Transverse colon (tissue), 4 donors: ENCODE results near the gene UQCR11. TPM values are rescaled to one million over a fixed set of nuclear protein-coding genes. Genes with fewer than 3 reads are reported as not detected.

Source experiments
- DNase-seq: peaks from one replicate; pipeline ENCODE4 v3.0.0-alpha.2; 2019
- H3K27ac ChIP-seq, 4 donors: fragments of 200-600 bp; sonication (generic); 2 replicates each; pipeline ENCODE4 v1.5.1; 2016 to 2018; ENCODE audit warnings: inconsistent platforms in 4 of 4
- H3K27me3 ChIP-seq: fragments of 200-600 bp; sonication (generic); 2 replicates; pipeline ENCODE4 v1.5.1; 2017; ENCODE audit warnings: inconsistent platforms
- H3K36me3 ChIP-seq, 4 donors: fragments of 200-600 bp; sonication (generic); 2 replicates each; pipeline ENCODE4 v1.5.1; 2017 to 2019; ENCODE audit warnings: inconsistent platforms in 4 of 4
- H3K4me1 ChIP-seq, 4 donors: fragments of 200-600 bp; sonication (generic); 2 replicates each; pipeline ENCODE4 v1.5.1; 2017 to 2020; ENCODE audit warnings: inconsistent platforms in 4 of 4
- H3K4me3 ChIP-seq, 4 donors: fragments of 200-600 bp; sonication (generic); 1 replicate in 1 of 4; 2 replicates in 3 of 4; pipeline versions ENCODE4 v1.5.1 to v1.6.1; 2017 to 2019; ENCODE audit warnings: inconsistent platforms in 4 of 4
- H3K9me3 ChIP-seq, 2 donors: fragments of 200-600 bp; sonication (generic); 2 replicates each; pipeline ENCODE4 v1.5.1; 2017 to 2019; ENCODE audit warnings: inconsistent platforms in 2 of 2
- EP300 ChIP-seq: sonication (generic); formaldehyde crosslinking; IDR thresholded peaks from one replicate; pipeline ENCODE4 v1.6.1; 2017; ENCODE audit warnings: antibody characterized with exemption, low read depth
- POLR2A ChIP-seq: fragments of 450-650 bp; IDR thresholded peaks from one replicate; pipeline ENCODE4 v1.6.1; 2016; ENCODE audit warnings: antibody characterized with exemption, mild to moderate bottlenecking, moderate library complexity
- POLR2AphosphoS5 ChIP-seq, 3 donors: sonication (generic); formaldehyde crosslinking; IDR thresholded peaks; one replicate each; pipeline ENCODE4 v1.6.1; 2016; ENCODE audit warnings: antibody characterized with exemption in 3 of 3
- WGBS, 2 donors: methylation state at CpG; one replicate each; pipeline ENCODE4 v1.1.5; 2018; ENCODE audit warnings: low coverage in 1 of 2; 5-methylcytosine and 5-hydroxymethylcytosine counted together
- in situ Hi-C, 4 donors: fragments of 200-750 bp; cut with MboI; loops; one replicate each; pipeline versions ENCODE4 v1.15.0 to v1.15.1; 2017; ENCODE audit warnings: low sequenced_read_pairs in 3 of 4, low pct_ligation_motif_present in 1 of 4, low pct_unique_long_range_greater_than_20kb in 1 of 4
- intact Hi-C: fragments of 100-400 bp; cut with DNase I; formaldehyde crosslinking; loops from one replicate; pipeline ENCODE4 v1.15.1; 2023; ENCODE audit warnings: low total_unique reads
- total RNA-seq, 4 donors: library from RNA; depleted of rRNA; stranded (reverse); fragments of >200 nt; gene quantifications; one replicate each; pipeline ENCODE4 v1.1.0, GENCODE V29; 2016
- TF ChIP-seq, protein P1 (sequence below), 5 experiments: fragments of 200-600 bp in 3 of 5; fragments of 450-650 bp in 2 of 5; sonication (generic) in 3 of 5; IDR thresholded peaks; 1 replicate in 2 of 5; 2 replicates in 3 of 5; pipeline ENCODE4 v1.5.1; 2016 to 2017; ENCODE audit warnings: antibody characterized with exemption in 5 of 5, inconsistent platforms in 3 of 5, mild to moderate bottlenecking in 2 of 5, moderate library complexity in 1 of 5

UQCR11 gene
- total RNA-seq, 4 donors from 2014 or later: 19.9 to 120 (median 60.8) TPM

DNA sequence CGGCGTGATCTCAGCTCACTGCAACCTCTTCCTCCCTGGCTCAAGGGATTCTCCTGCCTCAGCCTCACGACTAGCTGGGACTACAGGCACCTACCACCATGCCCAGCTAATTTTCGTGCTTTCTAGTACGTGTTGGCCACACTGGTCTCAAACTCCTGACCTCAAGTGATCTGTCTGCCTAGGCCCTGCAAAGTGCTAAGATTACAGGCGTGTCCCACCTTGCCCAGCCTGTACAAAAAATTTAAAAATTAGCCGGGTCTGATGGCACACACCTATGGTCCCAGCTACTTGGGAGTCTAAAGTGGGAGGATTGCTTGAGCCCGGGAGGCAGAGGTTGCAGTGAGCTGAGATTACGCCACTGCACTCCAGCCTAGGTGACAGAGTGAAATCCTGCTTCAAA, 32.5 kb downstream of the UQCR11 start:
- 76 to 77% methylated on average over 5 to 9 of the region's 9 CpGs for WGBS, 2 donors

GRCh38 chr19:1571358-1571757, 33.9 kb downstream of the UQCR11 start:
- H3K4me3 ChIP-seq: no peak overlapping the region
- TF ChIP-seq POLR2A: no peak
- TF ChIP-seq POLR2AphosphoS5 (IDR thresholded peaks at IDR 0.05): no peak
- TF ChIP-seq, protein P1, sequence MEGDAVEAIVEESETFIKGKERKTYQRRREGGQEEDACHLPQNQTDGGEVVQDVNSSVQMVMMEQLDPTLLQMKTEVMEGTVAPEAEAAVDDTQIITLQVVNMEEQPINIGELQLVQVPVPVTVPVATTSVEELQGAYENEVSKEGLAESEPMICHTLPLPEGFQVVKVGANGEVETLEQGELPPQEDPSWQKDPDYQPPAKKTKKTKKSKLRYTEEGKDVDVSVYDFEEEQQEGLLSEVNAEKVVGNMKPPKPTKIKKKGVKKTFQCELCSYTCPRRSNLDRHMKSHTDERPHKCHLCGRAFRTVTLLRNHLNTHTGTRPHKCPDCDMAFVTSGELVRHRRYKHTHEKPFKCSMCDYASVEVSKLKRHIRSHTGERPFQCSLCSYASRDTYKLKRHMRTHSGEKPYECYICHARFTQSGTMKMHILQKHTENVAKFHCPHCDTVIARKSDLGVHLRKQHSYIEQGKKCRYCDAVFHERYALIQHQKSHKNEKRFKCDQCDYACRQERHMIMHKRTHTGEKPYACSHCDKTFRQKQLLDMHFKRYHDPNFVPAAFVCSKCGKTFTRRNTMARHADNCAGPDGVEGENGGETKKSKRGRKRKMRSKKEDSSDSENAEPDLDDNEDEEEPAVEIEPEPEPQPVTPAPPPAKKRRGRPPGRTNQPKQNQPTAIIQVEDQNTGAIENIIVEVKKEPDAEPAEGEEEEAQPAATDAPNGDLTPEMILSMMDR (IDR thresholded peaks at IDR 0.05): no peak
- TF ChIP-seq EP300: no peak
- DNase-seq: no peak
- peaks cover 7% of the 10 kb centered on the region for H3K27me3 ChIP-seq
- H3K27ac ChIP-seq: no peak overlapping the region
- H3K9me3 ChIP-seq: no peaks in the 10 kb centered on the region
- intact Hi-C loops (no loop called here), in situ Hi-C loops (no loop called here)
- H3K4me1 ChIP-seq: peaks cover 0 to 18% (median 13%) of the 10 kb centered on the region in 4 donors
- 87 to 93% methylated on average over 12 of the region's 12 CpGs for WGBS, 2 donors
- no peaks in the 10 kb centered on the region for H3K36me3 ChIP-seq

More for the DNA sequence above, 32.5 kb downstream of the UQCR11 start:
- H3K36me3 ChIP-seq: peaks cover 0 to 7% (median 0%) of the 10 kb centered on the region in 4 donors
- no peak overlapping the region for H3K4me3 ChIP-seq
- no peak overlapping the region for H3K27ac ChIP-seq
- TF ChIP-seq, protein P1 (IDR thresholded peaks at IDR 0.05): no peak
- TF ChIP-seq POLR2AphosphoS5 (IDR thresholded peaks at IDR 0.05) (no peak), EP300 (no peak), POLR2A (no peak)
- in situ Hi-C loops: no loop called here
- DNase-seq: no peak
- peaks cover 7% of the 10 kb centered on the region for H3K27me3 ChIP-seq
- H3K4me1 ChIP-seq: peaks cover 0 to 14% (median 5%) of the 10 kb centered on the region in 4 donors
- no peaks in the 10 kb centered on the region for H3K9me3 ChIP-seq
- intact Hi-C loops: no loop called here

- intact Hi-C loops: no loop called here
- H3K9me3 ChIP-seq: no peaks in the 10 kb centered on the region
- no peaks in the 10 kb centered on the region for H3K36me3 ChIP-seq
- no peak for DNase-seq
- H3K27ac ChIP-seq: no peak overlapping the region
- no peak overlapping the region for H3K4me3 ChIP-seq
- no peak for TF ChIP-seq EP300
- TF ChIP-seq POLR2A: no peak
- TF ChIP-seq, protein P1 (IDR thresholded peaks at IDR 0.05): no peak
- TF ChIP-seq POLR2AphosphoS5 (IDR thresholded peaks at IDR 0.05): no peak
- WGBS, 2 donors: 92 to 94% methylated on average over 3 to 13 of the region's 13 CpGs
- H3K4me1 ChIP-seq: peaks cover 1 to 24% (median 17%) of the 10 kb centered on the region in 4 donors
- peaks cover 7% of the 10 kb centered on the region for H3K27me3 ChIP-seq
- in situ Hi-C loops: no loop called here
Observed at GRCh38 chr19:1570836-1571235, 34.4 kb downstream of the UQCR11 start.

DNA sequence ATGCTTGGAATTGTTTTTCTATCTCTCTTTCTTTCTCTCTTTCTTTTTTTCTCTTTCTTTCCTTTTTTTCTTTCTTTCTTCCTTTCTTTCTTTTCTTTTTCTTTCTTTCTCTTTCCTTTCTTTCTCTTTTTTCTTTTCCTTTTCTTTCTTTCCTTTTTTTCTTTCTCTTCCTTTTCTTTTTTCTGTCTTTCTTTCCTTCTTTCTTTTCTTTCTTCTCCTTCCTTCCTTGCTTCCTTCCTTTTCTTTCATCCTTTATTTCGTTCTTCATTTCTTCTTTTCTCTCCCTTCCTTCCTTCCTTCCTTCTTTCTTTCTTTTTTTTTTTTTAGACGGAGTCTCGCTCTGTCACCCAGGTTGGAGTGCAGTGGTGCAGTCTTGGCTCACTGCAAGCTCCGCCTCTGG, 35.3 kb downstream of the UQCR11 start:
- Histone ChIP-seq H3K4me1 (peaks cover 3 to 25% (median 17%) of the 10 kb centered on the region in 4 donors), H3K36me3 (no peaks in the 10 kb centered on the region), H3K9me3 (no peaks in the 10 kb centered on the region), H3K4me3 (no peak overlapping the region), H3K27me3 (peaks cover 7% of the 10 kb centered on the region), H3K27ac (no peak overlapping the region)
- DNase-seq: no peak
- in situ Hi-C loops (no loop called here), intact Hi-C loops (loop anchor here (1.0 kb wide), 1 partner anchor 46 kb away; no protein-coding TSS in a partner anchor)
- TF ChIP-seq, protein P1 (IDR thresholded peaks at IDR 0.05): no peak
- no peak for TF ChIP-seq POLR2A
- TF ChIP-seq EP300: no peak
- no peak for TF ChIP-seq POLR2AphosphoS5 (IDR thresholded peaks at IDR 0.05)
- 38 to 76% methylated on average over 3 to 4 of the region's 4 CpGs for WGBS, 2 donors
